Ishikawa (cell line): Measurements from ENCODE around the gene CACNA1A.

Source experiments
- CEBPB ChIP-seq: IDR thresholded peaks from 2 replicates; pipeline ENCODE4 v1.6.1; 2012
- EP300 ChIP-seq: IDR thresholded peaks from 2 replicates; pipeline ENCODE4 v1.6.1; 2012; ENCODE audit warnings: borderline replicate concordance
- NFIC ChIP-seq: IDR thresholded peaks from 2 replicates; pipeline ENCODE4 v1.6.1; 2012
- TAF1 ChIP-seq: IDR thresholded peaks from 2 replicates; pipeline ENCODE4 v1.6.1; 2012; ENCODE audit warnings: low read depth, mild to moderate bottlenecking
- YY1 ChIP-seq: IDR thresholded peaks from 2 replicates; pipeline ENCODE4 v1.6.1; 2012; ENCODE audit warnings: low read depth
- ZBTB7A ChIP-seq: IDR thresholded peaks from 2 replicates; pipeline ENCODE4 v1.6.1; 2012; ENCODE audit warnings: low read depth
- TF ChIP-seq, protein P1 (sequence below): IDR thresholded peaks from 2 replicates; pipeline ENCODE4 v1.6.1; 2012; ENCODE audit warnings: low read depth, mild to moderate bottlenecking
- TF ChIP-seq, protein P2 (sequence below): IDR thresholded peaks from 2 replicates; pipeline ENCODE4 v1.6.1; 2012
- TF ChIP-seq, protein P3 (sequence below): IDR thresholded peaks from 2 replicates; pipeline ENCODE4 v1.6.1; 2012

DNA sequence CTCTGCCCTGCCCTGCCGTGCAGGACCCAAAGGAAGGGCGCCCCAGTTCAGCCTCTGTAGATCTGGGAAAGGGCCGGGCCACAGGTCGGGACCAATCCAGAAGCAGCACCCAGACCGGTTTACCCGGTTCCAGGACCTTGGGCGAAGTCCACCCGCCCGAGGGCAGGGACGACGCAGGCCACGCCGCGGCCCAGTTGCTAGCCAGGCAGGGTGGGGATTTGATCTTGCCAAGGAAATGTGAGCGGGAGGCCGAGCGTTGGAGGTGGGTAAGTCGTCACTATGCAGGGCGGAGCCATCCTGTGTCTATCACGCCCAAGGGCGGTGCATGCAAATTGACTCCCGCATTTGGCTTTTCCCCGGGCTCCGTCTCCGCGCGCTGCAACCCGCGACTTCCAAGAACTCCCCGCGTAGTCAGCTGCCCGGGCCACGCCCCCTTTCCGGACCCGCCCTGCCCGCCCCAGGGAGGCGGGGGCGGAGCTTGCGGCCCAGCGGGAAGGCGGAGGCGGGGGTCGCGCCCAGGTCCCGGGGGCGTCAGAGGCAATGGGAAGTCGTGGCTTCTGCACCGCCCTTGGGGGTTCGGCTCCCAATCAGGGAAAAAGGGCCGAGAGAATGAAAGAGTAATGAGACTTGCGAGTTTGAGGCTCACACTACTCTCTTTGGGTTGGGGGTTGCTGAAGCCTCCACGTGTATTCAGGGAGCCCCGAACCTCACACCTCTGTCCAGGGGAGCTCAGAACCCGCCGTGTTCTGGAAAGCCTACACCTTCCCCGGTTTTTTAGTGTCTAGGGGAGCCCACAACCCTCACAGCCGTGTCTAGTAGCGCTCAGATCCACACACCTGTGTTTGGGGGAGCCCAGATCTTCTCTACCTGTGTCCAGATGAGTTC is 343.3 kb downstream of the CACNA1A start:
- TF ChIP-seq CEBPB (0 out of 2 replicates have a peak, but pooled peaks have one; percentile 34), EP300 (peak; percentile 84), TAF1 (peak; percentile 41), NFIC (peak; percentile 84), ZBTB7A (peak; percentile 100), YY1 (peak; percentile 30; the same call in 1 of the 2 replicates)
- TF ChIP-seq, protein P1, sequence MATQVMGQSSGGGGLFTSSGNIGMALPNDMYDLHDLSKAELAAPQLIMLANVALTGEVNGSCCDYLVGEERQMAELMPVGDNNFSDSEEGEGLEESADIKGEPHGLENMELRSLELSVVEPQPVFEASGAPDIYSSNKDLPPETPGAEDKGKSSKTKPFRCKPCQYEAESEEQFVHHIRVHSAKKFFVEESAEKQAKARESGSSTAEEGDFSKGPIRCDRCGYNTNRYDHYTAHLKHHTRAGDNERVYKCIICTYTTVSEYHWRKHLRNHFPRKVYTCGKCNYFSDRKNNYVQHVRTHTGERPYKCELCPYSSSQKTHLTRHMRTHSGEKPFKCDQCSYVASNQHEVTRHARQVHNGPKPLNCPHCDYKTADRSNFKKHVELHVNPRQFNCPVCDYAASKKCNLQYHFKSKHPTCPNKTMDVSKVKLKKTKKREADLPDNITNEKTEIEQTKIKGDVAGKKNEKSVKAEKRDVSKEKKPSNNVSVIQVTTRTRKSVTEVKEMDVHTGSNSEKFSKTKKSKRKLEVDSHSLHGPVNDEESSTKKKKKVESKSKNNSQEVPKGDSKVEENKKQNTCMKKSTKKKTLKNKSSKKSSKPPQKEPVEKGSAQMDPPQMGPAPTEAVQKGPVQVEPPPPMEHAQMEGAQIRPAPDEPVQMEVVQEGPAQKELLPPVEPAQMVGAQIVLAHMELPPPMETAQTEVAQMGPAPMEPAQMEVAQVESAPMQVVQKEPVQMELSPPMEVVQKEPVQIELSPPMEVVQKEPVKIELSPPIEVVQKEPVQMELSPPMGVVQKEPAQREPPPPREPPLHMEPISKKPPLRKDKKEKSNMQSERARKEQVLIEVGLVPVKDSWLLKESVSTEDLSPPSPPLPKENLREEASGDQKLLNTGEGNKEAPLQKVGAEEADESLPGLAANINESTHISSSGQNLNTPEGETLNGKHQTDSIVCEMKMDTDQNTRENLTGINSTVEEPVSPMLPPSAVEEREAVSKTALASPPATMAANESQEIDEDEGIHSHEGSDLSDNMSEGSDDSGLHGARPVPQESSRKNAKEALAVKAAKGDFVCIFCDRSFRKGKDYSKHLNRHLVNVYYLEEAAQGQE: no peak
- TF ChIP-seq, protein P2, sequence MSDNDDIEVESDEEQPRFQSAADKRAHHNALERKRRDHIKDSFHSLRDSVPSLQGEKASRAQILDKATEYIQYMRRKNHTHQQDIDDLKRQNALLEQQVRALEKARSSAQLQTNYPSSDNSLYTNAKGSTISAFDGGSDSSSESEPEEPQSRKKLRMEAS: peak; percentile 97
- TF ChIP-seq, protein P3, sequence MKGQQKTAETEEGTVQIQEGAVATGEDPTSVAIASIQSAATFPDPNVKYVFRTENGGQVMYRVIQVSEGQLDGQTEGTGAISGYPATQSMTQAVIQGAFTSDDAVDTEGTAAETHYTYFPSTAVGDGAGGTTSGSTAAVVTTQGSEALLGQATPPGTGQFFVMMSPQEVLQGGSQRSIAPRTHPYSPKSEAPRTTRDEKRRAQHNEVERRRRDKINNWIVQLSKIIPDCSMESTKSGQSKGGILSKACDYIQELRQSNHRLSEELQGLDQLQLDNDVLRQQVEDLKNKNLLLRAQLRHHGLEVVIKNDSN: peak; percentile 44; the same call in 1 of the 2 replicates
